NCI-H526 (cell line): Measurements from ENCODE around the gene AMFR.

Experiments
- DNase-seq, 2 experiments: peaks; one replicate each; lab custom pipeline; 2025; lab: John Stamatoyannopoulos, UW

Gene AMFR

GRCh38 chr16:56347166-56347565 lies 78.2 kb downstream of the AMFR start:
- no peak for DNase-seq

- DNase-seq, result no peak
Measured at GRCh38 chr16:56346131-56346890, 79.0 kb downstream of the AMFR start.

DNA sequence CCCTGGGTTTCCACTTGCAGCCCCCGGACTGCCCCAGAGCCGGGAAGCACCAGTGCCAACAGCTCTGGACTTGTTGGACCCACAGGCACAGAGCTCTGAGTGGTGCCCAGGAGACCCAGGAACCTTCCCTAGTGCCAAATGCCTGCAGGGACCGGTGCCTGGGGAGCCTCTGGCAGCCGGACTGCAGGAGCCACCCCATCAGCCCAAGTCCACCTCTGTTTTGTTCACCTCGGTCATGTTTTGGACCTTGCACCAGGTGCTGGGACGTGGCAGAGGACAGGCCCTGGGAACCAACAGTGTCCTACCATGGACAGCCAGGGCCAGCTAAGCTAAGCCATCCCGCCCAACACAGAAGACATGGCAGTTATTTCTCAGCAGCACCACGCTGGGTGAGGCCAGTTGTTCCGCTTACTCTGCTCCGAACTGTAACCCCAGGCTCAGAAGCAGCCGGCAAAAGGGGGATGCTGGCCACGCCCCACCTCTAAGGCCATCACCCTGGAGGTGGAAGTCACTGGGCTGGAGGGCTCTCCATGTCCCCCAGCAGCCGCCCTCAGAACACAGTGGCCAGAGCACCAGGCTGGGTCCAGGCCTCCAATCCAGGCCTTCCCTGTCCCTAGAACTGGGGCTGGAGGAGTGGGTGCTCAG lies 79.8 kb downstream of the AMFR start:
- DNase-seq, result no peak

- DNase-seq, result no peak
Measured at GRCh38 chr16:56344518-56345405, 80.6 kb downstream of the AMFR start.

DNA sequence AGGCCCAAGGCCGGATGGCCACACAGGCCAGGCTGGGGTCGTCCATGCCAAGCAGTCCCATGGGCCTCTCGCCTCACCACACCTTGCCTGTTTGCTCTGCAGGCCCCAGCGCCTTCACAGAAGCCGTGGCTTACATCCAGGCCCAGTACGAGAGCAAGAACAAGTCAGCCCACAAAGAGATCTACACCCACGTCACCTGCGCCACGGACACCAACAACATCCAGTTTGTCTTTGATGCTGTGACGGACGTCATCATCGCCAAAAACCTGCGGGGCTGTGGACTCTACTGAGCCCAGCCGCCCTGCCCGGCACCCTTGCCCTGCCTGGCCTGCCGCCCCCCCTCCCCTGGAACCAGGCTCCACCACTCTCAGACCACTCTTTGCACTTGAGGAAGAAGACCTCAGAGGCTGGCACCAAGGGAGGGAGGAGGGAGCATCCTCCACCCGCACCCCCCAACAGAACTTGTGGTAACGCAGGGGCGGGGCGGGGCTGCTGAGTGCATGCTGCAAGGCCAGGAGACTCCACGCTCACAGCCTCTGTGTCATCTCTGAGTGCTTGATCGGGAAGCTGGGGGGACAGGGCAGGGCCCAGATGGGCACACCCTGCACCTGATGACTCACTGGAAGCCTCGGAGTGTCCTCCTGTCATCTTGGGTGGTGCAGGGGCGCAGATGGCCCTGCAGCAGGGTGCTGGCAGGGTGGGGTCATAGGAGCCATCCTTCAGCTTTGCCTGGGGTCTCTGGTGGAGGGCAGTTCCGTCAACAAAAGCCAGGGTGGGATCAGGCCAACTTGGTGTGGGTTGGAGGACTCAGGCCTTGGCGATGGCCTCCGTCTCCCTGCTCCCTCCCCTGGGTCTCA lies 81.5 kb downstream of the AMFR start:
- no peak for DNase-seq

- no peak for DNase-seq
Measured at GRCh38 chr16:56341656-56342399, 83.5 kb downstream of the AMFR start.

- DNase-seq, result no peak
Measured at GRCh38 chr16:56340864-56341365, 84.4 kb downstream of the AMFR start.

DNA sequence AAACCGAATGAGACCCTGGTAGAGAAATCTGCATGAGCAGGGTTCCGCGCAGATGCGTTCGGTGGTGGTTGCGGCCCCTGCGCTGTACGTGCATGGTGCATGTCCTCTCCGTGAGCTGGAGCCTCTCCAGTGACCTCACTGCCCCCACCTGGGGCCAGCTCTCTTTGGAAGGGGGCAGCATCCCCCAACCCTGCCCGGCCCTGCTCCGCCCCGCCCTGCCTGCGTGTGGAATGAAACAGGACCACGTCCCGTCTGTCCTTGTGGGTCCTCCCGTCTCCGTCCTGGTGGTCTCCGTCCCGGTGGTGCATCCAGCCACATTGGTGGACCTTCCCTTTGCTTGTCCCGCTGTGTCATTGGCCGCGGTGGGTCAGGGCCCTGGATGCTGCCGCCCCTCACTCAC lies 84.9 kb downstream of the AMFR start:
- DNase-seq, result no peak

DNA sequence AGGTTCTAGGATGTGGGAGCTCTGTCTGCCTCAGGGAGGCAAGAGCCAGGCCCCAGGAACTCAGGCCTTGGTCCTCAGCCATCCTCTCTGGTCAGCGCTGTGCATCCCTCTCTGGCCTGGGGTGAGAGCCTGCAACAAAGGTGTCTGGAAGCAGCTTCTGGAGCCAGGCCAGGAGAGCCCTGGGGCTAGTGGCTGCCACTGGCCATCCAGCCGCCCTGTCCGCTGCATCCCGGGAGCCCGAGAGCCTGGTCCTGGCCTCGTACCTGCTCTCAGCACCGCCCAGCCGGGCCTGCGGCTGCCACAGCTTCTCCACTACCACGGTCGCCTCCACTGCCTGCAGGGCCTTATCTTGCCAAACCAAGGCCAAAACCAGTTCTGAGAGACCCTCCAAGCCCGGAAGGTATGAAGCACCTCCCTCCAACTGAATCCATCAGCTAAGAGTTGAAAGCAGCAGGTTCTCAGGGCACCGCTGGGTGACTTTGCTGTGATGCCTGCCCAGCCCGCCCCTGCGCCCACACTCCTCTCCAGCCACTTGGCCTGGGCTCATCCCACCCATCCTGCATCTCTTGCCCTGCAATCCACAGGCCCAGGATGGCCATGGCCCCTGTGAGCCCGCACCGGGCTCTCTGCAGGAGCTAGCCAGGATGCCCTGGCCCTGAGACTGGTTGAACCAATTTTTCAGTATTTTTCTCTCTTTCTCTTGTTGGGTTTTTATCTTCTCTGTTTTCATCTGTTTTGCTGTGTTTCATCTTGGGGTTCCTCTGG lies 85.7 kb downstream of the AMFR start:
- DNase-seq, result no peak

GRCh38 chr16:56338566-56339318 lies 86.6 kb downstream of the AMFR start:
- no peak for DNase-seq

DNA sequence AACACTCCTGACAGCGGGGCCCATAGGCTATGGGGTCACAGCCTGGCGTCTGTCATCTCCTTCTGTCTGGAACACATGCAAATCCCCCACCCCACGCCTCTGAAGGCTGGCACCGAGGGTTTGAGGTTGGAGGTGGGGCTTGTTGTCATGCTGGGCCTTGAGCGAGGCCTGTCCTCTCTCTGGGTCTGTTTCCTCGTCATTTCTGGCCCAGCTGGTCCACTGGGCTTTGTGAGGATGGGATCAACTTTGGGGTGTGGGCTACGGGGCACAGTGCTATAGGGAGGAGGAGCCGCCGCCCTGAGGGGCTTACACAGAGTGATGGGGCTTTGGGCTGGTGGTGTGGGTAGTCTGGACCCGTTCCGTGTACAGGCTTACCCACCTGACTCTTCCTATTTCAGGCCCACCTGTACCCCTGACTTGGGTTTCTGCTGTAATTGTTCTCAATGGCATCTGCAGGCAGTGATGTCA lies 87.5 kb downstream of the AMFR start:
- DNase-seq, result peak in 1 of 2 experiments; percentile 7

- DNase-seq, result no peak
Measured at GRCh38 chr16:56337131-56337857, 88.1 kb downstream of the AMFR start.

- DNase-seq, result no peak
Measured at GRCh38 chr16:56336711-56337110, 88.6 kb downstream of the AMFR start.

DNA sequence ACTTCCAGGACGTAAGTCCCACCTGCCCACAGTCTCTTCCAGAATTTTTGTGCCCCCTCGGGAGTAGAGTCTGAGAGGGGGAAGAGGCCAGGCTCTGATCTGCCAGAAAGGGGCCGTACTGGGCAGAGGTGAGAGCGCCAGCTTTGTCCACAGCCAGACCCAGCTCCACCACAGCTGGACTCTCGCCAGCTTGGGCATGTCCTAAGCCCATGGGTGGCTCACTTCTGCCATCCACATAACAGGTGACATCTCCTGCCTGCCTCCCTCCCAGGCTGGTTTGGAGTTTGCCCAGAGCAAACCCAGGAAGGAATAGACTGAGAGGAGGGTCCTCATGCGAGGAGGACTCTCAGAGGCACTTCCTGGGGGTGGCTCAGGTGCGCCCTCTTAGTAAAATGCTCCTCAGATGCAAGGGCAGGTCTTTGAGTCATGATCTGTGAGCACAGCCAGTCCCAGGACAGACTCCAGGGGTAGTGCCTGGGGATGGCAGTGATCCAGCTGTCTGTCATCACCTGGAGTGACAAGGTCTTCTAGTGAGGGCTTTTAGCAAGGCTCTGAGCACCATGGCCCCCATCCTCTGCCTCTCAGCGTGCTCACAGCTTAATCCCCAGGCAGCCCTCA lies 89.2 kb downstream of the AMFR start:
- DNase-seq, result no peak

GRCh38 chr16:56334761-56335160 lies 90.6 kb downstream of the AMFR start:
- DNase-seq, result no peak

DNA sequence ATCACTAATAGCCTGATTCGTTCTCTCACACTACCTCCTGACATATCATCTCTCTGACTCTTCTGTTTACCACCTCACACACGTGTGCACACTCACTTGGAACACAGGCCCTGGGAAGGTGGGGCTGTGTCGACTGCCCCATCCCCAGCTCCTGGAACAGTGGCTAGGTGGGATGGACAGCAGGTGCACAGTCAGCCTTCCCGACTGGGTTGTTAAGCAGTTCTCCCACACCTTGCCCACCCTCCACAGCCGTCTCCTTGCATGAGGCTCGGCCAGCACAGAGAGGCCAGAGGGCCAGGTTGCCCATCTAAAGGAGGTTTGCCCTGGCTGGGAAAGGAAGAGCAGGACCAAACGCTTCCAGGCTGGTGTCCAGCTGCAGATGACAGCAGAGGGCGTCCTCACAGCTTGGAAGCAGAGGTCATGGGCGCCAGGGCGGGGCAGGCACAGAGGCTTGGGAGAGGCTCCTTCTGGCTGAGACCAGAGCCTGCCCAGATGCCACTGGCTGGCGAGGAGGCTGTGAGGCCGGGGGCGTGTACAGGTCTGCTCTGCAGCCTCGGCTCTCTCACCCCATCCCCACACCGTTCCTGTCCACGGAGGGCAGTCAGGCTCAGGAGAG lies 92.8 kb downstream of the AMFR start:
- no peak for DNase-seq

DNA sequence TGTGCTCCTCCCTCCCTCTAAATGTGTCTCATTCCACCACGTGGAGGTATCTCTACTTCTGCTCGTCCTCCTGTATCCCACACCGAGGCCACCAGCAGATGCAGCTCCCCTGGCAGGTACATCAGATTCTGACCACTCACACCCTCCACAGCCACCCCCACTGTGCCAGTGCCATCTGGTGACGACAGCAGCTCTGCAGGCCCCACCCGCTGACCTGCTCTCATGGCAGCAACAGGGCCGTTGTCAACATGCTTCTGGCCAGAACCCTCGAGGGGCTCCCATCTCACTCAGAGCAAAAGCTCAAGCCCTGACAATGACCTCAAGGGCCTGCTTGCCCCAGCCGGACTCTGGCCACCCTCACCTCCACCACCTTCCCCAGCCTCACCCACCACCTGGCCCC lies 93.4 kb downstream of the AMFR start:
- DNase-seq, result no peak

DNA sequence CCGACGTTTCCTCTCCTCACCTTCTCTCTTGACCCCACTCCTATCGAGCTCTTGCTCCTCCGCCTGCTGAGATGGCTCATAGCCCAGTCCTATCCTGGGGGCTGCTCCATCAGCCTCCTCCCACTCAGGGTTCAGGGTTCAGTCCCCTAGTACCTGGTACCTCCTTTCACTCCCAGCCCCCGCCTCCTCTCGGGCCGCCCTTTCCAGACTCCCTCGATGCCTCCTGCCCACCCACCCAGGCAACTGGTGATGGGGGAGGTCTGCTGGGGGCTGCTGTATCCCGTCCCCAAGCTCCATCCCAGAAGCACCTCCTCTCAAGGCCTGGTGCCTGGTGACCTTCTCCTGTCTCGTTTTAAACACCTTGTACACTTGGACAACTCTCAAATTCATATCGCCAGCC lies 93.9 kb downstream of the AMFR start:
- no peak for DNase-seq
